ENCODE data around the gene AVPR2.

Gene AVPR2

DNA sequence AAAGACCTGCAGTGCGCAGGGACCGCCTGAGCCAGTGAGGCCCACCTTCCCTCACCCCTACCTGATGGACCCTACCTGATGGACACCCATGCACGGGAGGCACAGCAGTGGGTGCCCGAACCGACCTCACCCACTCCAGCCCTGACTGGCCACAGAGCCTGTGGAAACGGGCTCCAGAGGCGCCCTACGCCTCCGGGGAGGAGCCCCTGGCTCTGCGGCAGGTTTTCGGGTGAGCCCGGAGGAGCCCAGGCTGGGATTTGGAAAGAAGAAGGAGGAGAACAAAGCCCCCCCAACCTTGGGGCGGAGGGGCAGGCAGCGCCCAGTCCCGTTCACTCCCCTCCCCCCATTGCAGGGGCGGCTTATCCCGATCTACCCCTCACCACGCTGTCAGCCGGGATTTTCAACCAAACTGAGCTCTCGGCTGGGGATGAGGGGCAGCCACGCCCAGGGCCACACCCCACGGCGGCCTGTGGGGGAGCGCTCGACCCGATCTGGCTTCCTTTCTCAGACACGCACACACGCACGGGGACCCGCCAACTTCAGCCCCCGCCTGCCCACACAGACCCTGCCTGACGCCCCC lies 19.2 kb upstream of the AVPR2 start:
- no peak for TF ChIP-seq CTCF (IDR thresholded peaks at IDR 0.05; ENCODE audit: unreplicated experiment in 3 of 3)
- H3K4me1 Mint-ChIP-seq: no peaks in the 10 kb centered on the region
- H3K36me3 Mint-ChIP-seq (ENCODE audit: low read depth): no peaks in the 10 kb centered on the region
- H3K9me3 Mint-ChIP-seq: peaks cover 20% of the 10 kb centered on the region
- H3K27ac Mint-ChIP-seq: no peak overlapping the region
- H3K27me3 Mint-ChIP-seq (ENCODE audit: low read depth): peaks cover 45% of the 10 kb centered on the region
- H3K4me3 Mint-ChIP-seq: peak overlapping the region; percentile 38 to 66 (median 47)

DNA sequence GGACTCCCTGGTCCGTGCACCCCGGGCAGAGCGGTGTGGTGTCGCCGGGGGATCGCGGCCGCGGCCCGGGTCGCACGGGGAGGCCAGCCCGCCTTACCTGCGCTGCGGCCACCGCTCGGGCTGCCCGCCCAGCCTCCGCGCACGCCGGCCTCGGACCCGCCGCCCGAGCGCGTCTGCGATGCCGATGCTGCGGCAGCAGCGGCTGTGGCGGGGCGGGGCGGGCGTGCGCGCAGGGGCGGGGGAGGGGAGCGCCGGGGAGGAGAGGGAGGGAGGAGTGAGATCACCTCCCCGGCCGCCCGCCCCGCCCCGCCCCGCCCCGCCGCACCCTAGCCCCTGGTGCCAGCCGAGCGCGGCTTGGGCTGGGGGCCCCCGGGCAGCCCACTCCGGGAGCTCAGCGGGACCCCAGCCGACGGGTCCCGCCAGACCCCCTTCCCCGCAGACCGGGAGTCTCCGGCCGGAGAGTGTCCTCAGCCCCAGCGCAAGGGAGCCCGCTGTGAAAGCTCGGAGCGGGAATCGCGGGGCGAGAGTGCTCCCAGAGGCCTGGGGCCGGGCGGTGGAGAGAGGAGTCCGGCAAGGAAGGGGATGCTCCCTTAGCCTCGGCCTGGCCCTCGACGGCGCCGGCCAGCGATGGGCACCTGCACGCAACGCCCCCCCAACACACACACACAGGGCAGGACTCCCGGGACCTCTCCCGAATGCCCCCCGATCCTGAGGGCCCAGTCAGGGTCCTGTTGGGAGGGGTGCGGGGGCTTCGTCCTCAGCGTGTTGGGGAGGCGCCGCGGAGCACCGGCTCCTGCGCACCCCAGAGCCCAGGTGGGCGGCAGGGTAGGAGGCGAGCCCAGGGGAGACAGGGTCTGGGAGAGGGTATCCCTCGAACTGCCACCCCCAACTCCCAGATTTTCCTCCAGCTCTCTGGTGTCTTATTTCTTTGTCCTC lies 18.2 kb upstream of the AVPR2 start, which contains the start of gene L1CAM:
Gene L1CAM (minus strand): TSS at position 206 of the 936 bp plus-strand sequence. CDS start 10,337 bp downstream, outside the sequence.
- H3K4me1 Mint-ChIP-seq: no peaks in the 10 kb centered on the region

GRCh38 chrX:153886915-153887314 lies 17.6 kb upstream of the AVPR2 start:
- H3K4me3 Mint-ChIP-seq: peak overlapping the region in 2 of 3 experiments; percentile 70 to 72

More for the DNA sequence above, 18.2 kb upstream of the AVPR2 start, which contains the start of gene L1CAM:
- Mint-ChIP-seq H3K4me3 (peak within 1 kb of the TSS; percentile 38 to 72 (median 70)), H3K36me3 (ENCODE audit: low read depth) (no peaks in the 10 kb centered on the region), H3K27ac (peak within 1 kb of the TSS in 1 of 3 experiments; percentile 66), H3K27me3 (ENCODE audit: low read depth) (peaks cover 45% of the 10 kb centered on the region), H3K9me3 (peaks cover 20% of the 10 kb centered on the region)
- no peak for TF ChIP-seq CTCF (IDR thresholded peaks at IDR 0.05; ENCODE audit: unreplicated experiment in 3 of 3)

DNA sequence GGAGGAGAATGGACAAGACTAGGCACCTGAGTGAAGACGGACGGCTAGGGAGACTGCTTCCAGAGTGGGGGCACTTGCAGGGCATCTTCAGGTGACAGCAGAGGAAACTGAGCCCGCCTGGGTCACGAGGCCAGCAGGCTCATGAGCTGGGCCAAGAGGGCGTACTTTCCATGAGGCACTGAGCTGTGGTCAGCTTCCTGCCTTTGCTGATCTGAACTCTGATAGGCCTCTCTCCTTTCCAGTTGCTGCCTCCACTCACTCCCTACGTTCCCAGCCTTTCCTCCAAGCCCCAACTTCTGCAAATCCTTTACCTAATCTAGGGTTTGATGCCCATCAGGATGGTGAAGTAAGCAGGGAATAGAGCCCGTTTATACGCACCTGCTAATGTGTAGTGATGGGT lies 17.1 kb upstream of the AVPR2 start:
- H3K9me3 Mint-ChIP-seq: peaks cover 21% of the 10 kb centered on the region
- no peak for TF ChIP-seq CTCF (IDR thresholded peaks at IDR 0.05; ENCODE audit: unreplicated experiment in 3 of 3)
- peaks cover 41% of the 10 kb centered on the region for H3K27me3 Mint-ChIP-seq (ENCODE audit: low read depth)
- no peaks in the 10 kb centered on the region for H3K4me1 Mint-ChIP-seq
- H3K36me3 Mint-ChIP-seq (ENCODE audit: low read depth): no peaks in the 10 kb centered on the region
- H3K4me3 Mint-ChIP-seq: peak overlapping the region in 2 of 3 experiments; percentile 15 to 28
- H3K27ac Mint-ChIP-seq: no peak overlapping the region

More at GRCh38 chrX:153886915-153887314, 17.6 kb upstream of the AVPR2 start:
- H3K27me3 Mint-ChIP-seq (ENCODE audit: low read depth): peaks cover 45% of the 10 kb centered on the region
- peaks cover 20% of the 10 kb centered on the region for H3K9me3 Mint-ChIP-seq
- no peaks in the 10 kb centered on the region for H3K4me1 Mint-ChIP-seq
- TF ChIP-seq CTCF (IDR thresholded peaks at IDR 0.05; ENCODE audit: unreplicated experiment in 3 of 3): no peak
- H3K27ac Mint-ChIP-seq: peak overlapping the region in 1 of 3 experiments; percentile 66
- no peaks in the 10 kb centered on the region for H3K36me3 Mint-ChIP-seq (ENCODE audit: low read depth)

GRCh38 chrX:153888344-153888743 lies 16.1 kb upstream of the AVPR2 start:
- Mint-ChIP-seq H3K4me1 (no peaks in the 10 kb centered on the region), H3K4me3 (no peak overlapping the region), H3K27me3 (ENCODE audit: low read depth) (peaks cover 35% of the 10 kb centered on the region), H3K9me3 (peaks cover 29% of the 10 kb centered on the region), H3K36me3 (ENCODE audit: low read depth) (no peaks in the 10 kb centered on the region), H3K27ac (no peak overlapping the region)
- no peak for TF ChIP-seq CTCF (IDR thresholded peaks at IDR 0.05; ENCODE audit: unreplicated experiment in 3 of 3)

Measured in nephron (organoid).